Stimulated activated naive B cell treated with anti-CD40 and anti-IgM and Interleukin-4, amounts not matched to agents 10 μg/mL and 1 μg/mL and 100 μg/mL, for 72 hours (primary cell): ENCODE measurements around the gene TLCD5.

Experiments used
- ATAC-seq, 2 donors: fragments of 150-1000 bp; cut with Tn5 transposase; replicated peaks; 2 replicates each; pipeline ENCODE4 v1.10.0; 2021; ENCODE audit warnings: moderate library complexity in 1 of 2
- DNase-seq: peaks from one replicate; pipeline ENCODE4 v3.0.0; 2021
- H3K27ac Mint-ChIP-seq: one replicate; pipeline ENCODE4 v1.8.0; 2022; ENCODE audit warnings: mild to moderate bottlenecking, mixed read lengths
- H3K27me3 Mint-ChIP-seq, 2 donors: one replicate each; pipeline ENCODE4 v1.8.0; 2022; ENCODE audit warnings: mixed read lengths in 2 of 2
- H3K36me3 Mint-ChIP-seq, 2 donors: one replicate each; pipeline ENCODE4 v1.8.0; 2022; ENCODE audit warnings: mixed read lengths in 2 of 2, mild to moderate bottlenecking in 1 of 2
- H3K4me1 Mint-ChIP-seq, 2 donors: one replicate each; pipeline ENCODE4 v1.8.0; 2022; ENCODE audit warnings: mixed read lengths in 2 of 2, mild to moderate bottlenecking in 1 of 2
- H3K4me3 Mint-ChIP-seq, 2 donors: one replicate each; pipeline ENCODE4 v1.8.0; 2022; ENCODE audit warnings: mild to moderate bottlenecking in 2 of 2, mixed read lengths in 2 of 2, moderate library complexity in 1 of 2
- H3K9me3 Mint-ChIP-seq, 2 donors: one replicate each; pipeline ENCODE4 v1.8.0; 2022; ENCODE audit warnings: mixed read lengths in 2 of 2, mild to moderate bottlenecking in 1 of 2

The TLCD5 gene

GRCh38 chr11:120357620-120358019 lies 32.5 kb downstream of the TLCD5 start:
- Mint-ChIP-seq H3K27me3 (peaks cover 23 to 47% of the 10 kb centered on the region in 2 donors), H3K36me3 (peaks cover 9 to 24% of the 10 kb centered on the region in 2 donors), H3K4me1 (peaks cover 3 to 5% of the 10 kb centered on the region in 2 donors), H3K27ac (no peak overlapping the region), H3K4me3 (no peak overlapping the region), H3K9me3 (no peaks in the 10 kb centered on the region)
- ATAC-seq (no peak), DNase-seq (no peak)

- H3K27ac Mint-ChIP-seq, result no peak overlapping the region
- H3K27me3 Mint-ChIP-seq, result peaks cover 23 to 37% of the 10 kb centered on the region in 2 donors
- no peak overlapping the region for H3K4me3 Mint-ChIP-seq
- peaks cover 6 to 20% of the 10 kb centered on the region in 2 donors for H3K36me3 Mint-ChIP-seq
- no peaks in the 10 kb centered on the region for H3K9me3 Mint-ChIP-seq
- peaks cover 4 to 5% of the 10 kb centered on the region in 2 donors for H3K4me1 Mint-ChIP-seq
- DNase-seq, result no peak
- no peak for ATAC-seq
Measured at GRCh38 chr11:120358729-120359128, 33.6 kb downstream of the TLCD5 start.

DNA sequence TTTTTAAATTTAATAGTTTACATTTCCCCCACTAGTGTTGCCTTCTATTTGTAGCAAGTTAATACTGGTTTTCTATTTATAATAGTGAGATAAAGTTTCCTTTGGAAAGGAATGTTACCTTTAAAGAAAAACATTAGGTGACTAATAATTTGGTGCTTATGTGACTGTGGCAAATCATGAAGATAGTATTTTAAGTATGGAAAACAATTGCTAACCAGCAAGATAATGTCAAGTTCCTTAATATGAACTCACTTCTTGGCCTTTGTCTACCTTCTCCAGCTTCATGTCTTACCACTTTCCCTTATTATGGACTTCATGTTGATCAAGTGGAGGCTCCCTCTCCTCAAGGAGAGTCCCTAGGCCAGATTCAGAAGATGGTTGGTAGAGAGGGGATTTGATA lies 38.3 kb downstream of the TLCD5 start:
- Mint-ChIP-seq H3K27me3 (peaks cover 16 to 20% of the 10 kb centered on the region in 2 donors), H3K4me3 (no peak overlapping the region), H3K4me1 (peaks cover 3 to 5% of the 10 kb centered on the region in 2 donors), H3K9me3 (no peaks in the 10 kb centered on the region), H3K27ac (no peak overlapping the region), H3K36me3 (peaks cover 0 to 4% of the 10 kb centered on the region in 2 donors)
- no peak for ATAC-seq
- DNase-seq, result no peak

GRCh38 chr11:120365512-120365911 lies 40.4 kb downstream of the TLCD5 start:
- no peak for ATAC-seq

GRCh38 chr11:120372296-120372695 lies 47.2 kb downstream of the TLCD5 start:
- Mint-ChIP-seq H3K4me1 (peaks cover 0 to 4% of the 10 kb centered on the region in 2 donors), H3K9me3 (no peaks in the 10 kb centered on the region), H3K27ac (no peak overlapping the region), H3K27me3 (no peaks in the 10 kb centered on the region), H3K4me3 (no peak overlapping the region), H3K36me3 (no peaks in the 10 kb centered on the region)
- ATAC-seq (no peak), DNase-seq (no peak)

More at GRCh38 chr11:120365512-120365911, 40.4 kb downstream of the TLCD5 start:
- no peaks in the 10 kb centered on the region for H3K9me3 Mint-ChIP-seq
- no peaks in the 10 kb centered on the region for H3K36me3 Mint-ChIP-seq
- H3K4me1 Mint-ChIP-seq, result peaks cover 0 to 3% of the 10 kb centered on the region in 2 donors
- no peak overlapping the region for H3K27ac Mint-ChIP-seq
- no peak for DNase-seq
- peaks cover 5 to 11% of the 10 kb centered on the region in 2 donors for H3K27me3 Mint-ChIP-seq
- no peak overlapping the region for H3K4me3 Mint-ChIP-seq

DNA sequence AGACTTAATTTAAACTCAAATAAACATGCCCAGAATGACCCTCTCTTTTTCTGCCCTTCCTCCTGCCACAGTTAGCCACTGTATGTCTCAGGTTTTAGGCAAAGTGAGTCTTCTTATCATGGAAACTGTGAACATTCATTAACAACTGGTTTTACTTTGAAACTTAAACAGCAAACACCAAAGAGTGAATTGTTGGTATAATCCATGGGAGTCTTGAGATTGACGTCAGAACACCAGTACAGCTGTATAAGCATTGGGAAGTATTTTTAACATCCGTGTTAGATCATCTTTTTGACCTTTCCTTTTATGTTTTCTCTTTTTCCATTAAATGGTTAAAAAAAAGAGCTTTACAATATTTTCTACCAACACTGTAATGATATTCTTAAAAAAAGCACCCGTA lies 50.0 kb downstream of the TLCD5 start:
- ATAC-seq (no peak), DNase-seq (no peak)
- peaks cover 6% of the 10 kb centered on the region in 2 donors for H3K9me3 Mint-ChIP-seq
- no peaks in the 10 kb centered on the region for H3K27me3 Mint-ChIP-seq
- H3K36me3 Mint-ChIP-seq, result peaks cover 2 to 10% of the 10 kb centered on the region in 2 donors
- no peak overlapping the region for H3K4me3 Mint-ChIP-seq
- H3K4me1 Mint-ChIP-seq, result peaks cover 7 to 8% of the 10 kb centered on the region in 2 donors
- H3K27ac Mint-ChIP-seq, result no peak overlapping the region

GRCh38 chr11:120376547-120377182 lies 51.6 kb downstream of the TLCD5 start:
- DNase-seq (no peak), ATAC-seq (no peak)
- Mint-ChIP-seq H3K9me3 (peaks cover 6% of the 10 kb centered on the region in 2 donors), H3K4me3 (no peak overlapping the region), H3K27me3 (peaks cover 3 to 9% of the 10 kb centered on the region in 2 donors), H3K4me1 (peaks cover 11 to 18% of the 10 kb centered on the region in 2 donors), H3K36me3 (peaks cover 5 to 10% of the 10 kb centered on the region in 2 donors), H3K27ac (no peak overlapping the region)

- peaks cover 10 to 21% of the 10 kb centered on the region in 2 donors for H3K4me1 Mint-ChIP-seq
- H3K36me3 Mint-ChIP-seq, result peaks cover 9 to 10% of the 10 kb centered on the region in 2 donors
- ATAC-seq (no peak), DNase-seq (no peak)
- H3K27me3 Mint-ChIP-seq, result peaks cover 6 to 16% of the 10 kb centered on the region in 2 donors
- H3K27ac Mint-ChIP-seq, result no peak overlapping the region
- peaks cover 6% of the 10 kb centered on the region in 2 donors for H3K9me3 Mint-ChIP-seq
- H3K4me3 Mint-ChIP-seq, result no peak overlapping the region
Measured at GRCh38 chr11:120378474-120378873, 53.4 kb downstream of the TLCD5 start.

GRCh38 chr11:120381401-120381800 lies 56.3 kb downstream of the TLCD5 start:
- DNase-seq (no peak), ATAC-seq (no peak)
- no peak overlapping the region for H3K27ac Mint-ChIP-seq
- H3K4me1 Mint-ChIP-seq, result peaks cover 8 to 21% of the 10 kb centered on the region in 2 donors
- peaks cover 9 to 10% of the 10 kb centered on the region in 2 donors for H3K36me3 Mint-ChIP-seq
- no peak overlapping the region for H3K4me3 Mint-ChIP-seq
- peaks cover 6% of the 10 kb centered on the region in 2 donors for H3K9me3 Mint-ChIP-seq
- peaks cover 9 to 16% of the 10 kb centered on the region in 2 donors for H3K27me3 Mint-ChIP-seq
